GM21737 (cell line): ENCODE data around the gene APOL3.
"Not testable (repeated sequence)": the region's sequence is repeated elsewhere in the genome, so short reads cannot be mapped to it uniquely, and the experiment has no call there.

Experiments
- ATAC-seq: cut with Tn5 transposase; IDR thresholded peaks from one replicate; pipeline ENCODE4 v1.9.1; 2021; ENCODE audit warnings: mild to moderate bottlenecking, moderate library complexity; ENCODE audit not compliant: unreplicated experiment

Gene APOL3

GRCh38 chr22:36162127-36163034 lies 1.8 kb upstream of the APOL3 start:
- no peak for ATAC-seq

GRCh38 chr22:36161793-36162126 lies 1.2 kb upstream of the APOL3 start:
- not testable (repeated sequence) for ATAC-seq

GRCh38 chr22:36156515-36157419 lies 3.8 kb downstream of the APOL3 start:
- ATAC-seq = no peak

GRCh38 chr22:36156119-36156514 lies 4.4 kb downstream of the APOL3 start:
- ATAC-seq = no peak

GRCh38 chr22:36155702-36156101 lies 4.9 kb downstream of the APOL3 start:
- no peak for ATAC-seq

GRCh38 chr22:36154423-36154945 lies 6.1 kb downstream of the APOL3 start:
- no peak for ATAC-seq

GRCh38 chr22:36153501-36154422 lies 6.8 kb downstream of the APOL3 start:
- no peak for ATAC-seq

GRCh38 chr22:36152821-36153220 lies 7.7 kb downstream of the APOL3 start:
- ATAC-seq = not testable (repeated sequence)

- no peak for ATAC-seq
Observed at GRCh38 chr22:36152088-36152487, 8.5 kb downstream of the APOL3 start.

- ATAC-seq = no peak
Observed at GRCh38 chr22:36151006-36151595, 9.5 kb downstream of the APOL3 start.

- no peak for ATAC-seq
Observed at GRCh38 chr22:36149441-36149840, 11.1 kb downstream of the APOL3 start.

GRCh38 chr22:36148411-36148810 lies 12.1 kb downstream of the APOL3 start:
- no peak for ATAC-seq

GRCh38 chr22:36147196-36147791 lies 13.3 kb downstream of the APOL3 start:
- no peak for ATAC-seq

GRCh38 chr22:36145881-36146280 lies 14.7 kb downstream of the APOL3 start:
- no peak for ATAC-seq

GRCh38 chr22:36144886-36145541 lies 15.5 kb downstream of the APOL3 start:
- ATAC-seq = no peak

- no peak for ATAC-seq
Observed at GRCh38 chr22:36143956-36144355, 16.6 kb downstream of the APOL3 start.

GRCh38 chr22:36143066-36143815 lies 17.3 kb downstream of the APOL3 start:
- no peak for ATAC-seq

GRCh38 chr22:36141481-36141880 lies 19.1 kb downstream of the APOL3 start:
- no peak for ATAC-seq
